ENCODE data around the gene NOTCH3.

DNA sequence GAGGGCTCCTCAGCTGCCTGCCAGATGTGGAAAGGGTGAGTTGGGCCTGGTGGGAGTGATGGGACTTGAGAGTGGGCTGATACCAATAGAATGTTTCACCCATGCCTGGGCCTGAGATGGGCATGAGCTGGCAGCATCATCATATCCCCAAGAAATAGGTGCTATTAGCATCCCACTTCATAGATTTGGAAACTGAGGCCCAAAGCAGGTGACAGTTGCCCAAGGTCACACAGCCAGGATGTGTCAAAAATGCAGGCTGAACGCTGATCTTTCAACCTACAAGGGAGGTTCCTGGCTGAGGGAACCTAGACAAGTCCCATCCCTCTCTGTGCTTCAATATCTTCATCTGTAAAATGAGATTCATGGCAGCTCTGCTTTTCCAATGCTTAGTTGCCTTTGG lies 89.0 kb downstream of the NOTCH3 start:
- no peak for TF ChIP-seq CTCF (IDR thresholded peaks at IDR 0.05)
- TF ChIP-seq POLR2A (IDR thresholded peaks at IDR 0.05): no peak

Data from ovary (tissue), 3 donors.